Dendritic cell treated with granulocyte-macrophage colony-stimulating factor and Interleukin-4, amounts not matched to agents 40 ng/mL and 50 ng/mL, for 4 days (primary cell): ENCODE data around the gene CTDNEP1.

Source experiments
- H3K27ac Mint-ChIP-seq: one replicate; pipeline ENCODE4 v1.8.0; 2022; ENCODE audit warnings: mild to moderate bottlenecking, mixed read lengths
- H3K27me3 Mint-ChIP-seq: one replicate; pipeline ENCODE4 v1.8.0; 2022; ENCODE audit warnings: mild to moderate bottlenecking, mixed read lengths
- H3K36me3 Mint-ChIP-seq: one replicate; pipeline ENCODE4 v1.8.0; 2022; ENCODE audit warnings: low read depth, mixed read lengths
- H3K4me1 Mint-ChIP-seq: one replicate; pipeline ENCODE4 v1.8.0; 2022; ENCODE audit warnings: low read depth, mixed read lengths
- H3K4me3 Mint-ChIP-seq: one replicate; pipeline ENCODE4 v1.8.0; 2022; ENCODE audit warnings: mild to moderate bottlenecking, moderate library complexity, mixed read lengths
- H3K9me3 Mint-ChIP-seq: one replicate; pipeline ENCODE4 v1.8.0; 2022; ENCODE audit warnings: mixed read lengths
- intact Hi-C: fragments of 100-400 bp; cut with micrococcal nuclease; formaldehyde crosslinking; loops from one replicate; pipeline ENCODE4 v1.15.0; 2022

The CTDNEP1 gene

DNA sequence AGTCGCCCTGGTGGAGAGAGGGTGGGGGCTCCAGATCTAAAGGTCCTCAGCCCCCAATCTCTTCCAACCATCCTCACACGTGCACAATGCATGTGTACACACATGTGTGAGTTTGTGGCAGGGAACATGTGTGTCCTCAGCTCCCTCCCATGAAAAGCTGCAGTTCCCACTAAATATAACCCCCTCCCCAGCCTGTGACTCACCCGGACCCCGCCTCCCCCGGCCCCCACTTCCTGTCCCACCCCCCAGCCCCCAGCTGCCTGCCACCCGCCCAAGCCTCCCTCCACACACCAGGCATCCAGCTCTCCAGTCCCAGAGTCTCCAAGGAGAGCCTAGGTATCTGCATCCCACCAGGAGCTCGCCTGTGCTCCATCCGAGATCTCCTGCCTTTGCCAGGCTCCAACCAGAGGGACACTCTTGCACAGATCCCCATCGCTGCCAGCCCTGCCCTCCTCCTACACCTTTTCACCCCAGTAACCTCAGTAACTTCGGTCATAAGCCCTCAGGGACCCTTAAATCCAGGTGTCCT lies 35.8 kb downstream of the CTDNEP1 start:
- peak overlapping the region; percentile 47 for H3K27ac Mint-ChIP-seq
- H3K9me3 Mint-ChIP-seq = no peaks in the 10 kb centered on the region
- no peaks in the 10 kb centered on the region for H3K27me3 Mint-ChIP-seq
- H3K4me1 Mint-ChIP-seq = peaks cover 76% of the 10 kb centered on the region
- intact Hi-C loops = loop anchor here (1.0 to 5.0 kb wide), 2 partner anchors 10 to 37 kb away; partner anchors contain the start of genes CTDNEP1 and ELP5
- H3K36me3 Mint-ChIP-seq = peaks cover 12% of the 10 kb centered on the region
- peak overlapping the region; percentile 94 for H3K4me3 Mint-ChIP-seq

DNA sequence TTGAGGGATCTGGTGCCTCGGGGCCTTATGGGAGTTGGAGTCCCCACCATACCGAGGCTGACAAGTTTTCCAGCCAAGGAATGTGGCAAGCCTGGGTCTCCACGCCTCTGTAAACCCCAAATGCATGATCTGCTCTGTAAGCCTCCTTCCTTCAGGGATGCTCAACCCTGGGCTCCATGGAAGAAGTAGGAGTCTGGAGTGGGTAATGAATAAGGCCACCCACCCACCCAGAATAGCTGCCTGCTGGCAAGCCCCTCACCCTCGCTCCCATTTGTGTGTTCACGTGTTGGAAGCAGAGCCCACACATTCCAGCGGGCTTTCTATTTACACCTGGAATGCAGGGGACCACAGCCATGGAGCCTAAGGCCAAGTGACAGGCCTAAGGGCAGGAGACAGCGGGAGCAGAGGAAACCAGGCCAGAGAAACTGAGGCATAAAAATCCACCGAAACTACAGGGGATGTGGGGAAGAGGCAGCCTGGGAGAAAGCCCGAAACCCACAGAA lies 36.3 kb downstream of the CTDNEP1 start:
- intact Hi-C loops = loop anchor here (1.0 to 5.0 kb wide), 2 partner anchors 10 to 37 kb away; partner anchors contain the start of genes CTDNEP1 and ELP5
- Mint-ChIP-seq H3K4me3 (peak overlapping the region; percentile 94), H3K27ac (peak overlapping the region; percentile 87), H3K4me1 (peaks cover 73% of the 10 kb centered on the region), H3K9me3 (no peaks in the 10 kb centered on the region), H3K27me3 (no peaks in the 10 kb centered on the region), H3K36me3 (peaks cover 16% of the 10 kb centered on the region)

DNA sequence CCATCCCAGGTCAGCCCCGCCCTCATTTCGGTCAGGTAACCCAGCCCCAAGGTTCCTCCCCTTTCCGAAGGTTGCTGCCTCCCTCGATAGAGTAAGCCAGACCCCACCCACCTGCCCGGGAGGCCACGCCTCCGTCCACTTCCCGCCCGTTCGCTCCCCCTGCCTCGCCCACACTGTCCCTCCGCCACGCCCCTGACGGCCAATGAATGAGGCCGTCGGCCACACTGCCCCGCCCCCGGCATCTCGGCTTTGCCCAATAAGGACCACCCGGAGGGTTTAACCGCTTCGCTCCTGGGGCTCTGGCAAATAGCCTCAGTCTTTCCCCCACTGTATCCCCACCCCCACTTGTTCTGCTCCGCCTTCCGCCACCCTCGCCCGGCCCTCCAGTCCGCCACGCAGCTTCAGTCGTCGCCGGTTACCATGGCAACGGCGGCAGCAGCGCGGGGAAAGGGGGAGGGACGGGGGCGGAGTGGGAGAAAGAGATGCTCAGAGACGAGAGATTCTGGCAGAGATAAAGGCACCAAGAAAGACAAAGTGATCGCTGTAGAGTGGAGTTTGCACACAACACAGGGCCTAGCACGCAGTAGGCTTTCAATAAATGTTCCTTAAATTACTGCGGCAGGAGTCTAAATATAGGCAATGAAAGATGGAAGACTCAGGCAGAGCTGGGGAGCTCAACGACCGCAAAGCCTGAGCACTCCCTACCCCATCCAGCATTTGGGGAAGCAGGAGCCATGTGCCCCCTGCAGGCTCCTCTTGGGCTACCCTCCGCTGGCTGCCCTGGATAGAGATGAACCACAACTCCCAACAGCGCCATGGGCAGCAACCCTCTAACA lies 37.0 kb downstream of the CTDNEP1 start:
- H3K27ac Mint-ChIP-seq = peak overlapping the region; percentile 87
- peak overlapping the region; percentile 94 for H3K4me3 Mint-ChIP-seq
- H3K27me3 Mint-ChIP-seq = no peaks in the 10 kb centered on the region
- no peaks in the 10 kb centered on the region for H3K9me3 Mint-ChIP-seq
- intact Hi-C loops = loop anchor here (1.0 to 5.0 kb wide), 2 partner anchors 9 to 38 kb away; partner anchors contain the start of genes CTDNEP1 and ELP5
- peaks cover 13% of the 10 kb centered on the region for H3K36me3 Mint-ChIP-seq
- H3K4me1 Mint-ChIP-seq = peaks cover 71% of the 10 kb centered on the region

DNA sequence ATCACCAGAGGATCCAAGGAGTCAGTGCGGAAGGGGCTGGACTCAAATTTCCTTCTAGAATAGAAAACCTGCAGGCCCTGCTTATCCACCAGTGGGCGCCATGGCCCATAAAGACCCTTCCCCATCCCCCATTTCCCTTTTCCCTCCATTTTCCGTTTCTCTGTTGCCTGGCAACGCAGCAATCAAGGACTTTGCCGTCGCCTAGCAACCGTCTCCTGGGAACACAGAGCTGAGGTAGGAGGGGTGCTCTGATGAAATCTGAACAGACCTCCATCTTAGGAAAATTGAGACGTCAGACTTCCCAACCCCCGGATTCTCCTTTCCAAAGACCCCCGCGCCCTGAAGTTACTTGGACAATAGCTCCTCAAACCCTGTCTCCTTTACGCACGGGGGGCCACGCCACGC lies 37.6 kb downstream of the CTDNEP1 start:
- intact Hi-C loops = no loop called here
- no peaks in the 10 kb centered on the region for H3K9me3 Mint-ChIP-seq
- peaks cover 65% of the 10 kb centered on the region for H3K4me1 Mint-ChIP-seq
- peak overlapping the region; percentile 94 for H3K4me3 Mint-ChIP-seq
- H3K27ac Mint-ChIP-seq = peak overlapping the region; percentile 87
- H3K36me3 Mint-ChIP-seq = peaks cover 12% of the 10 kb centered on the region
- no peaks in the 10 kb centered on the region for H3K27me3 Mint-ChIP-seq

DNA sequence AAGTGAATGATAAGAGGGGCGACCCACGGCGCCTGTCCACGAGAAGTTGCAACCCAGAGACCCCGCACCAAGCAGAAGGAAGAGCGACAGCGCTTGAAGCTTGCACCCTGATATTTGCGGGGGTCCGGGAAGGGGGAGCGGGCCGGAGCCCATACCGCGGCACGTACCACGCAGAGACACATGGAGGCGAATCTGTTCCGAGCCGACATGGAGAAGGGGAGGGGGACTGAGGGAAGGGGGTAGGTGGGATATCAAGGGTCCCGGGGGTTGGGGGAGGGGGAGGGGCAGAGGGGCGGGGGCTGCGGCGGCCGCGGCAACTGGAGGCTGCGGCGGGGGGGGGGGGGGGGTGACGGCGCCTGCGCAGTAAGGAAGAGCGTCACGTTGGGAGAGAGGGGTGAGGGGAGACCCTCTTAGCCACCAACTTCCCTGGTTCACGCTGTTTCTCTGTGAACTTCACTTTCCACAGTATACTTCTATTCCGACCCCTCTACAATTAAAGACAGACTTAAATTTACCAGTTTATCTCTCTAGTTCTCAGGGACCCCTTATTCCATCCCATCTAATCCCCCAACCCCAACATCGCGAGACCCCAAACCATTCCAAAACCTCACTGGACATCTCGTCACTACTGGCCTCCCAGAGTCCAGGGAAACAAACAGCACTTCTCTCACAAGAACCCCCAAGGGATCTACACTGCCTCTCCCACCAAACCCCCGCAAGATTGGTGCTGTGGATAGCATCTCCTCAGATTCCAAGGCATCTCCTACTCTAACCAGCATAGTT lies 39.9 kb downstream of the CTDNEP1 start:
- Mint-ChIP-seq H3K36me3 (peaks cover 29% of the 10 kb centered on the region), H3K9me3 (no peaks in the 10 kb centered on the region), H3K4me3 (no peak overlapping the region), H3K27me3 (no peaks in the 10 kb centered on the region), H3K4me1 (peaks cover 60% of the 10 kb centered on the region), H3K27ac (no peak overlapping the region)
- intact Hi-C loops = no loop called here

DNA sequence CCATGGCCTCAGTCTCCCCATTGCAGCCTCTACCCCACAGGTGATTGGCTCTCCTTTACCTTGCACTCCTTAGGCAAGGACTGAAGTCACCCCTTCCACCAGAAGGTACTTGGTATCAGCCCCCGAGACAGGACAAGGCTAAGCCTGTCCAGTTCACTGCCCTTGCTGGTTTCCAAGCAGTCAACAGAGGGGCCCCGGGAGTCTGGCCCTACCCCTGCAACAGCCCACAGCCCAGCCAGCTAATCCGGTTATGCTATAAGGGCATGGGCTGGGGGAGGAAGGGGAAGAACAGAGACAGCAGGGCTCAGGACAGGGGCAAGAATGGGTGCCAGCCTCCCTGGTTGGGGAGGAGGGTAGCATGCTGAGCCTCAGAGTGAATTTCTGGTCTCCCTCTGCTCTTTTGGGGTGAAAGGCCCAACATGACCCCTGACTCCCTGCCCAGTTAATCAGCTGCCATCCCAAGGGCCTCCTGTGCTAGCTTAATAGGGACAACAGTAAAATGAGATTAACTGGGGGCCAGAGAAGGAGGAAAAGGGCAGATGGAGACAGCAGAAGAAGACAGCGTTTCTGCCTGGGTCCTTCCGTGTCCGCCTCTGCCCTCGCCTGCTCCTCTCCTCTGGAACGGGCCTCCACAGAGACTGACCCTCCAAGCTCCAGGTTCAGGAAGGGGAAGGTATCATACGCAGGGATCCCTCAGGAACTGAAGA lies 42.6 kb downstream of the CTDNEP1 start:
- no peaks in the 10 kb centered on the region for H3K27me3 Mint-ChIP-seq
- intact Hi-C loops = no loop called here
- H3K9me3 Mint-ChIP-seq = no peaks in the 10 kb centered on the region
- H3K36me3 Mint-ChIP-seq = peaks cover 33% of the 10 kb centered on the region
- H3K4me3 Mint-ChIP-seq = no peak overlapping the region
- peak overlapping the region; percentile 2 for H3K27ac Mint-ChIP-seq
- peaks cover 60% of the 10 kb centered on the region for H3K4me1 Mint-ChIP-seq

DNA sequence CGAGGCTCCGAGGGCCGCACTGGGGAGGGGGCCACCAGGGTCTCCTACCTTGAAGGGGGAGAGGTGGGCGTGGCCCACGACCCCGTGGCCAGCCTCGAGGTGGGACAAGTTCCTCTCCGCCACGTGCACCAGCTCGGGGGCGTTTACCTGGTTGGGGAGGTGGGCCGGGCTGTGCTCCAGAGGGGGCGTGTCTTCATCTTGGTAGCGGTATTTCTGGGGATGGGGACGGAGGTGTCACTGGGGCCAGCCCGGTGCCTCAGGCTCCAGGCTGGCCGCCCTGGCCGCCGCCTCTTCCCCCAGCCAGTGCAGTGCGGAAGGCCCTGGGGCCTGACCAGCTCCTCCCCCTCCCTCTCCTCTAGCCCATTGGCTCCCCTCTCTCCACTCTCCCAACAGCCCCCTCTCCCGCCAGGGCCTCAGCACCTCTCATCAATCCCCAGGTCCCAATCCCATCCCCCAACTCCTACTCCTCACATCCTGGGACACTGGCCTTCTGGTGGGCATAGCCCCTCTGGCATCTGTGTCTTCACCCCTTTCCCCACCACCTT lies 43.4 kb downstream of the CTDNEP1 start:
- peak overlapping the region; percentile 2 for H3K27ac Mint-ChIP-seq
- H3K4me1 Mint-ChIP-seq = peaks cover 52% of the 10 kb centered on the region
- H3K27me3 Mint-ChIP-seq = no peaks in the 10 kb centered on the region
- H3K9me3 Mint-ChIP-seq = no peaks in the 10 kb centered on the region
- no peak overlapping the region for H3K4me3 Mint-ChIP-seq
- peaks cover 36% of the 10 kb centered on the region for H3K36me3 Mint-ChIP-seq
- intact Hi-C loops = no loop called here

DNA sequence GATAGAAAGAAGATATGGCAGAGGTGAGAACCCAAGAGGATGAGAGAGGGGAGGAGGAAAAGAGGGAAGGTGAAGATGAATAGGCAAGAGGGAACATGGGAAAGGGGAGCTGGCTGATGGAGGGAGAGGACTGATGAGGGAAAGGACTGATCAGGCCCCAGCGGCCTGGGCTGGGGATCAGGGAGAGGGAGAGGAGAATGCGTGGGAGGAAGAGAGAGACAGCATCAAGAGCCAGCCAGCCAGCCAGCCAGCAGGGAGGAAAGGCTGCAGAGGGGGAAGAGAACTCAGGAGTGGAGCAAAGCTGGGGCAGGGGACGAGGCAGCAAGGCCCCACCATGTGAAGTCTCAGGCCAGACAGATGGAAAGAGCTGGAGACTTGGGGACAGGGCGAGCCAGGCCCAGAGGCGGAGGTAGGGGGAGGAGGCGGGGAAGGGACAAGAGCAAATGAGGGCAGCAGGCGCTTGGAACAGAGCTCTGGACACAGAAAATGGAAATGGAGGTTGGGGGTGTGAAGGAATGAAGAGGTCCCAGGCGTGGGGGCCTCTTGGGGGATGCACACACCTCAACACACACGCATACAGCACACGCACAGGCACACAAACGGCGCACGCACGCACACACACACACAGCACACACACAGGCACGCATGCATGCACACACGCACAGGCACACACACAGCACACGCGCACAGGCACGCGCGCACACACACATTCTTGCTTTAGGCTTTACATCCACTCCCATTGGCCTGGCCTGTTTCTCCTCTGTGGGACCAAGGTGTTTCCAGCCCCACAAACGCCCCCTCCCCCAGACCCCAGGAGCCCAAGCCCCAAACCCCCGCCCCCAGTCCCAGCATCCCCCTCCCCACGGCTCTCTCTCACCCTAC lies 44.2 kb downstream of the CTDNEP1 start:
- peaks cover 43% of the 10 kb centered on the region for H3K36me3 Mint-ChIP-seq
- H3K4me3 Mint-ChIP-seq = no peak overlapping the region
- no peaks in the 10 kb centered on the region for H3K27me3 Mint-ChIP-seq
- no peak overlapping the region for H3K27ac Mint-ChIP-seq
- peaks cover 51% of the 10 kb centered on the region for H3K4me1 Mint-ChIP-seq
- intact Hi-C loops = no loop called here
- H3K9me3 Mint-ChIP-seq = no peaks in the 10 kb centered on the region

DNA sequence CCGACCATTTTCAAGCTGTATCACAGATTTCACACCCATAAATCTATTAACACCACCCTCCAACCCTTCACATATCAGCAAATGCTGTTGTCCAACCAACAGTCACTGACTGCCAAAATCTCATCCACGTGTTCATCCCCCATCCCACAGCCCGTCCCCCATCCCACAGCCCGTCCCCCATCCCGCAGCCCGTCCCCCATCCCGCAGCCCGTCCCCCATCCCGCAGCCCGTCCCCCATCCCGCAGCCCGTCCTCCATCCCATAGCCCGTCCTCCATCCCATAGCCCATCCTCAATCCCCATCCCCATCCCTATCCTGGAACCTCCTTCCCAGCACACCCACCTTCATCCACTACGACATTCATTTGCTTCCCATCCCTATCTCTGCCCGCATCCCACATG lies 46.0 kb downstream of the CTDNEP1 start:
- intact Hi-C loops = loop anchor here (1.0 kb wide), 2 partner anchors 10 to 47 kb away; partner anchors contain the start of gene ELP5
- peak overlapping the region; percentile 75 for H3K27ac Mint-ChIP-seq
- peak overlapping the region; percentile 72 for H3K4me3 Mint-ChIP-seq
- no peaks in the 10 kb centered on the region for H3K27me3 Mint-ChIP-seq
- peaks cover 61% of the 10 kb centered on the region for H3K36me3 Mint-ChIP-seq
- H3K4me1 Mint-ChIP-seq = peaks cover 45% of the 10 kb centered on the region
- H3K9me3 Mint-ChIP-seq = no peaks in the 10 kb centered on the region

DNA sequence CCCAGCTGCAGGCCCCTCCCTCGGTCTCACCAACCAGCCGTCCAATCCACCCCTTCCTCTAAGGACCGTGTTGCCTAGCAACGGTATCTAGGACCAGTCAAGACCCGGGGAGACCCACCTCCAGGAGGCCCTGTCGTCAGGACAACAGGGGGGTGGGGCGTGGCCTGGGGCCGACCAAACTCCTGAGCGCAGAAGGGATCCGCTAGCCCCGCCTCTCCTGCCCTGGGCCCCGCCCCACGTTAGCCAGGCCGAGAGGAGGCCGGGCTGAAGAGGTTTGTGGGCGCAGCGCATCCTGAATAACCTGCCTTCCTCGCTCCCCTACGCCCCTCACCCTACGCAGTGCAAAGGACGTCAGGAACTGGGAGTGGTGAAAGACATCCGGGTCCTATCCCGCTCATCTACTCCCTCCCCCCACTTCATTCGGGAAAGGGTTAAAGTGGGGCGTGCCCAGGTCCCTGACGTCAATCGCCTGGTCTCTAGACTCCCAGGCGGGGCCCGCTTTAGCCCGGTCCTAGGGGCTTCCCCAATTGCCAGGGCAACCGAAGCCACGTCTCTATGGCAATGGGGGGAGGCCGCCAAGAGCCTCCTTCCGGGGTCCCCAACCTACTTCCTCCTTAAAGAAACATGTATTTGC lies 46.6 kb downstream of the CTDNEP1 start:
- intact Hi-C loops = loop anchor here (1.0 kb wide), 2 partner anchors 10 to 47 kb away; partner anchors contain the start of gene ELP5
- Mint-ChIP-seq H3K27ac (peak overlapping the region; percentile 75), H3K4me1 (peaks cover 41% of the 10 kb centered on the region), H3K27me3 (no peaks in the 10 kb centered on the region), H3K9me3 (no peaks in the 10 kb centered on the region), H3K36me3 (peaks cover 59% of the 10 kb centered on the region), H3K4me3 (peak overlapping the region; percentile 72)

DNA sequence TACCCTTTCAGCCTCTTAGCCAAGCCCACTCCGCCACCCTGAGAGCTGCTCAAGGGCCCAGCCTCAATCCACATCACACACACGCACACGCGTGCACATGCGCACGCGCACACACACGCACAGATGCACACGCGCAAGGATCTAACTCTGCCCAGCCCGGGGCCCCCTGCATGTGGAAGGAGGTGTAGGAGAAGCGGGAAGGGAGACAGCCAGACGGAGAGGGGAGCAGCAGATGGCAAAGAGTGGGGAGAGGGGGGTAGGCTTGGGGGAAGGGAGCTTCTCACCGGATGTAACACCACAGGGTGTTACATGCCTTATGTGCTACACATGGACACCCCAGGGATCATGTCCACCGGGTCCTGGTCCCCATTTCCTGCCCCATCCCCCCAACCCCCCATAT lies 47.2 kb downstream of the CTDNEP1 start:
- H3K4me3 Mint-ChIP-seq = peak overlapping the region; percentile 72
- H3K9me3 Mint-ChIP-seq = no peaks in the 10 kb centered on the region
- peaks cover 59% of the 10 kb centered on the region for H3K36me3 Mint-ChIP-seq
- H3K27me3 Mint-ChIP-seq = no peaks in the 10 kb centered on the region
- peaks cover 41% of the 10 kb centered on the region for H3K4me1 Mint-ChIP-seq
- peak overlapping the region; percentile 75 for H3K27ac Mint-ChIP-seq
- intact Hi-C loops = no loop called here

DNA sequence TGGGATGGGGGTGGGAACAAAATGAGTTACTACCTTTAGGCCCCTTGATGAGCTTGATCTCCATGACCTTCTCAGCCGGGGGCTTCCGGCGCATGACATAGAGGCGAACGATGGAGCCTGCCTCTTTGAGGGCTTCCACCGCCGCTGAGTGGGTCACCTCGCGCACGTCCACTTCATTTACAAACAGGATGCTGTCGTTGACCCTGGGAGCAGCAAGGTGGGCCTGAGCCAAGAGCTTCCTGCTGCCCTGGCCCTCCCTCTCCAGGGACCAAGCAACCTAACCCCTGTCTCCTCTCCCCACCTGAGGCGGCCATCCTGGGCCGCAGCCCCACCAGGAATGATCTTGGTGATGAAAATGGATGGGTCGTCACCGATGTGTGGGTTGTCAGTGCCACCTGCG lies 48.1 kb downstream of the CTDNEP1 start:
- no peak overlapping the region for H3K4me3 Mint-ChIP-seq
- no peaks in the 10 kb centered on the region for H3K9me3 Mint-ChIP-seq
- no peak overlapping the region for H3K27ac Mint-ChIP-seq
- intact Hi-C loops = no loop called here
- H3K36me3 Mint-ChIP-seq = peaks cover 60% of the 10 kb centered on the region
- H3K27me3 Mint-ChIP-seq = no peaks in the 10 kb centered on the region
- H3K4me1 Mint-ChIP-seq = peaks cover 37% of the 10 kb centered on the region
